SK-N-SH (cell line): ENCODE data around the gene FBXO3.

ENCODE experiments used
- CTCF ChIP-seq: fragments of 200-600 bp; sonication (generic); IDR thresholded peaks from 2 replicates; pipeline ENCODE4 v1.6.1; 2017; ENCODE audit warnings: antibody characterized with exemption, mild to moderate bottlenecking, moderate library complexity
- GABPA ChIP-seq: IDR thresholded peaks from 2 replicates; pipeline ENCODE4 v1.4.0; 2012; ENCODE audit warnings: low read depth, mild to moderate bottlenecking
- NFIC ChIP-seq: IDR thresholded peaks from 2 replicates; pipeline ENCODE4 v1.4.0; 2012; ENCODE audit warnings: borderline replicate concordance

DNA sequence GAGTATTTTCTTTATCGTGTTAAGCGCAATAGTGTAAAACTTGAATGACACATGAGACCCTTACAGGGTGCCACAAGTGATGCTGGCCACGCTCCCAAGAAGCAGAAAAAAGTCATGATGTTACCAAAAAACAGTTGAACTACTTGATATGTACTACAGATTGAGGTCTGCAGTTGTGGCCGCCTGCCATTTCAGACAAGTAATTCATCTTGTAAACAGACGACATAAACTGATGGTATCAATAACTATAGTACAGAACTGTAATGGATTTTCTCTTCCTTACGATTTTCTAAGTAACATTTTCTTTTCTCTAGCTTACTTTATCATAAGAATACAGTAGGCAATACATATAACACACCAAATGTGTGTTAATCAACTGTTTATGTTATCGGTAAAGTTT lies 43.6 kb downstream of the FBXO3 start:
- TF ChIP-seq CTCF (no peak), GABPA (no peak), NFIC (no peak)
